ENCODE results near the gene SLC6A11.

The SLC6A11 gene

GRCh38 chr3:10925436-10926255 lies 109.6 kb downstream of the SLC6A11 start:
- no peak for DNase-seq (ENCODE audit: low spot score)
- TF ChIP-seq CTCF (IDR thresholded peaks at IDR 0.05; ENCODE audit: extremely low read depth, missing control alignments) = no peak

GRCh38 chr3:10926256-10926810 lies 110.3 kb downstream of the SLC6A11 start:
- no peak for TF ChIP-seq CTCF (IDR thresholded peaks at IDR 0.05; ENCODE audit: extremely low read depth, missing control alignments)
- DNase-seq (ENCODE audit: low spot score) = no peak

- no peak for DNase-seq (ENCODE audit: low spot score)
- TF ChIP-seq CTCF (IDR thresholded peaks at IDR 0.05; ENCODE audit: extremely low read depth, missing control alignments) = no peak
Measured at GRCh38 chr3:10926811-10927521, 110.9 kb downstream of the SLC6A11 start.

- no peak for TF ChIP-seq CTCF (IDR thresholded peaks at IDR 0.05; ENCODE audit: extremely low read depth, missing control alignments)
- no peak for DNase-seq (ENCODE audit: low spot score)
Measured at GRCh38 chr3:10927551-10927950, 111.5 kb downstream of the SLC6A11 start.

- no peak for DNase-seq (ENCODE audit: low spot score)
- no peak for TF ChIP-seq CTCF (IDR thresholded peaks at IDR 0.05; ENCODE audit: extremely low read depth, missing control alignments)
Measured at GRCh38 chr3:10928407-10928960, 112.5 kb downstream of the SLC6A11 start.

GRCh38 chr3:10928961-10929471 lies 113.0 kb downstream of the SLC6A11 start:
- no peak for DNase-seq (ENCODE audit: low spot score)
- TF ChIP-seq CTCF (IDR thresholded peaks at IDR 0.05; ENCODE audit: extremely low read depth, missing control alignments) = no peak
